T-helper 1 cell treated with Interleukin-12 subunit alpha and Interleukin-12 subunit beta and Interleukin-4 antibody, amounts not matched to agents 30 μg/mL and 1 μg/mL, for 36 hours (primary cell): ENCODE data around the gene ZC3H4.
"Not testable (repeated sequence)": the region's sequence is repeated elsewhere in the genome, so short reads cannot be mapped to it uniquely, and the experiment has no call there.

Experiments used
- H3K27ac Mint-ChIP-seq: one replicate; pipeline ENCODE4 v1.8.0; 2021; ENCODE audit warnings: mild to moderate bottlenecking, mixed read lengths
- H3K27me3 Mint-ChIP-seq: one replicate; pipeline ENCODE4 v1.8.0; 2021; ENCODE audit warnings: low read depth, mixed read lengths
- H3K36me3 Mint-ChIP-seq: one replicate; pipeline ENCODE4 v1.8.0; 2021; ENCODE audit warnings: low read depth, mixed read lengths
- H3K4me1 Mint-ChIP-seq: one replicate; pipeline ENCODE4 v1.8.0; 2021; ENCODE audit warnings: low read depth, mixed read lengths
- H3K4me3 Mint-ChIP-seq: one replicate; pipeline ENCODE4 v1.8.0; 2021; ENCODE audit warnings: mild to moderate bottlenecking, moderate library complexity, mixed read lengths
- H3K9me3 Mint-ChIP-seq: one replicate; pipeline ENCODE4 v1.8.0; 2021; ENCODE audit warnings: mixed read lengths

Gene ZC3H4

DNA sequence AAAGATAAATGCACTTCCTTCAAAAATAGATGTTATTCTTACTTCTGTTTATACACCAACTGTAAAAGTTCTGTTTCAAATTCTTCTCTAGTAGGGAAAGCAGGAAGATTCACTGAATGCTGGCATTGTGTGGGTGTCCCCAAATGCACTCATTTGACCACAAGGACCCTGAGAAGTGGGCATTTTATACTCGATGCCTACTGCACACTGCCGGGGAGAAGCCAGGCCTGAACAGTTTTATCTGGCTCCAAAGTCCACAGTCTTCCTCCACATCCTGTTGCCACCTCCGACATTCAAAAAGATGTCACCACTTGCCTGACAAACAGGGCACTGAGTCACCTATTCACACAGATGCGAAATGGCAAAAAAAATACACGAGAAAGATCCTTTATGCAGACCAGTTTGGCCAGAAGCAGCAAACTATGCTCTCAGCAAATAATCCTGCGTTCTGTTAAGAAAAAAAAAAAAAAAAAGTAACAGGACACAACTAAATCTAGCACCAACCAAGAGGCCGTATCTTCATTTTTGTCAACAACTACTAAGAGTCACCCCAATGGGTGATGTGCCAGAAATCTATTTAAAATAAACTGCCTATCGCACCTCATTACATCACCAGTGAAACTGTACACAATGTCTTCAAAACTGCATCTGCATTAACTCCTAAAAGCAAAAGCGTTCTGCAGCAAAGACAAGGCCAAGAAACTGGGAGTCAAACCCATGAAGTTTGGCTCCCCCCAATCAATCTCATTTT lies 6.2 kb downstream of the ZC3H4 start:
- Mint-ChIP-seq H3K36me3 (peaks cover 36% of the 10 kb centered on the region), H3K27me3 (no peaks in the 10 kb centered on the region), H3K4me1 (peaks cover 53% of the 10 kb centered on the region), H3K27ac (peak overlapping the region; percentile 96), H3K9me3 (no peaks in the 10 kb centered on the region), H3K4me3 (peak overlapping the region; percentile 62)

- H3K36me3 Mint-ChIP-seq = peaks cover 36% of the 10 kb centered on the region
- H3K27ac Mint-ChIP-seq = peak overlapping the region; percentile 96
- no peaks in the 10 kb centered on the region for H3K9me3 Mint-ChIP-seq
- H3K4me1 Mint-ChIP-seq = peaks cover 56% of the 10 kb centered on the region
- no peaks in the 10 kb centered on the region for H3K27me3 Mint-ChIP-seq
- peak overlapping the region; percentile 62 for H3K4me3 Mint-ChIP-seq
These were observed 6.8 kb downstream of the ZC3H4 start for GRCh38 chr19:47106821-47107201.

GRCh38 chr19:47105874-47106273 lies 7.7 kb downstream of the ZC3H4 start:
- peaks cover 56% of the 10 kb centered on the region for H3K4me1 Mint-ChIP-seq
- peak overlapping the region; percentile 96 for H3K27ac Mint-ChIP-seq
- H3K9me3 Mint-ChIP-seq = no peaks in the 10 kb centered on the region
- peaks cover 28% of the 10 kb centered on the region for H3K36me3 Mint-ChIP-seq
- no peaks in the 10 kb centered on the region for H3K27me3 Mint-ChIP-seq
- no peak overlapping the region for H3K4me3 Mint-ChIP-seq

GRCh38 chr19:47104680-47105079 lies 8.9 kb downstream of the ZC3H4 start:
- no peak overlapping the region for H3K27ac Mint-ChIP-seq
- no peaks in the 10 kb centered on the region for H3K9me3 Mint-ChIP-seq
- H3K36me3 Mint-ChIP-seq = peaks cover 19% of the 10 kb centered on the region
- no peak overlapping the region for H3K4me3 Mint-ChIP-seq
- no peaks in the 10 kb centered on the region for H3K27me3 Mint-ChIP-seq
- peaks cover 56% of the 10 kb centered on the region for H3K4me1 Mint-ChIP-seq

DNA sequence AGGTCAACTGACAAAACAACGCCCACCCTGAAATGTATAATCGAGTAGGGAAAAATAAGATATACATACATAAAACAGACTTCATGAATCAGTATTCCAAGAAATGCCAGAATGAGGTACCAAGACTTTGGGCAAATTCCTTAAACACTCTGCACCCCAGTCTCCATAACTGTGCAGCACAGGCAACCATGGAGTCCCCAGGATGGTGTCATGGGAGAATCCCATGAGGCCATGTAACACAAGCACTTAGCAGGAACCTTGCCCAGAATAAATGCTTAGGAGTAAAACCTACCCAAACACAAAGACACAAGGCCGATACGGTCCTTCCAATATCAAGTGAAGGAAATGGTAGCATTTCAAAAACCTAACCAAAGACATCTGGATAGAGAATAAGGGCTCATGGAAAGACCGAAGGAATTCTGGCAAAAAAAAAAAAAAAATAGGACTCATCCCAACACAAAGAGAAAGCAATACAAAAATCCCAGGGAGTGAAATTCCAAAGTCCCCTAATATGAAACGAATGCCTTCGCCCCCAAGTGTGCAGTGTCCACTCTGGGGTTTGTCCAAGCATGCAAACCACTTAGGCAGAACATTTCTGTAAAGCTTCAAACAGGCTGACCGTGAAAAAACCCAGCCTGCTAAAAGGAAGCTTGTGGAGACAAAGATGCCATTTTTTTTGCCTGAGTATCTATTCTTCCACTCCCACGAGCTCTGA lies 11.1 kb downstream of the ZC3H4 start:
- Mint-ChIP-seq H3K4me3 (no peak overlapping the region), H3K27ac (no peak overlapping the region), H3K27me3 (no peaks in the 10 kb centered on the region), H3K9me3 (no peaks in the 10 kb centered on the region), H3K4me1 (peaks cover 45% of the 10 kb centered on the region), H3K36me3 (peaks cover 14% of the 10 kb centered on the region)

DNA sequence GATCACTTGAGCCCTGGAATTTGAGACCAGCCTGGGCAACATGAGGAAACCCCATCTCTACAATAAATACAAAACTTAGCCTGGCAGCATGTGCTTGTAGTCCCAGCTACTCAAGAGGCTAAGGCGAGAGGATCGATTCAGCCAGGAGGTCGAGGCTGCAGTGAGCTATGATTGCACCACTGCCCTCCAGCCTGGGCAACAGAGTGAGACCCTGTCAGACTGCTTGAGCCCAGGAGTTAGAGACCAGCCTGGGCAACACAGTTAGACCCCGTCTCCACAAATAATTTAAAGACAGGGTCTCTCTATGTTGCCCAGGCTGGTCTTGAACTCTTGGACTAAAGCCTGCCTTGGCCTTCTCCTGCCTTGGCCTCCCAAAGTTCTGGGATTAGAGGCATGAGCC lies 12.5 kb downstream of the ZC3H4 start:
- H3K27ac Mint-ChIP-seq, H3K27me3 Mint-ChIP-seq, H3K9me3 Mint-ChIP-seq, H3K4me3 Mint-ChIP-seq: not testable (repeated sequence)
- peaks cover 18% of the 10 kb centered on the region for H3K36me3 Mint-ChIP-seq
- H3K4me1 Mint-ChIP-seq = peaks cover 44% of the 10 kb centered on the region

DNA sequence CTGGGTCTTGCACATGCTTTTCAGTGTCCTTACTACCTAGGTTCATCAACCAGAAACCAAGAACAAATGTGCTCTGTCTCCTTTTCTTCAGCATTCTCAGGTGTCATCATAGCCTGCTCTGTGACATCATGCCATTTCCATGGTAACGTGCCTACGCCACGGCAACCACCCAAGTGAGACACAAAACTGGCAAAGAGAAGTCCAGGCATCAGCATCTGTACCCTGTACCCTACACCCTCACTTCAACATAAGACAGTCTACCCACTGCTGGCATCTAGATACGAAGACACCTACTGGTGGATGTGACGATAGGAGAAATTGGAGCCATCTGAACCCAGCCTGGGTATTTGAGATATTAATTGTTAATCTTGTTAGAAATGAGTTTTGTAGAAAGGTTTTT lies 13.3 kb downstream of the ZC3H4 start:
- peaks cover 46% of the 10 kb centered on the region for H3K4me1 Mint-ChIP-seq
- peak overlapping the region; percentile 63 for H3K27ac Mint-ChIP-seq
- no peaks in the 10 kb centered on the region for H3K27me3 Mint-ChIP-seq
- H3K9me3 Mint-ChIP-seq = no peaks in the 10 kb centered on the region
- H3K4me3 Mint-ChIP-seq = no peak overlapping the region
- H3K36me3 Mint-ChIP-seq = peaks cover 14% of the 10 kb centered on the region

DNA sequence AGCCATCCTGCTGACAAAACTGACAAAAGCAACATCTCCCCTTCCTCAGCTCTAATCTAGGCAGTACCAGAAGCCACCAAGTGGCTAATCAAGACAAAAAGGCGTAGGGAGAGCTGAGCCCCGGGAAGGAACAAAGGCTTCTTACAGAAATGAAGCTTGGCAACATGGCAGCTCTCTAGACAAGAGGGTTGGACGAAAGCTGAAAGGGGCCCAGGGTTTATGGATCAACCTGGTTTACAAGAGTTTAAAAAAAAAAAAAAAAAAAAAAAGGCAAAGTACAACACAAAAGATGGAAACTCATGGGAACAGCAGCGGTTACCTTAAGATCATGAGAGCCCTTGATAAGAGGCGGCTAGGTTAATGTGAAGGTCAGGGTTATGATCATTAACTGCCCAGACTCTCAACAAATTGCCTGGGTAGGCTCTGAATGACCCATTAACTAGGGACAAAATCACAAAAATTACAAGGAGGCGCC lies 14.0 kb downstream of the ZC3H4 start:
- no peak overlapping the region for H3K4me3 Mint-ChIP-seq
- H3K27me3 Mint-ChIP-seq = no peaks in the 10 kb centered on the region
- H3K27ac Mint-ChIP-seq = no peak overlapping the region
- H3K9me3 Mint-ChIP-seq = no peaks in the 10 kb centered on the region
- H3K36me3 Mint-ChIP-seq = peaks cover 16% of the 10 kb centered on the region
- H3K4me1 Mint-ChIP-seq = peaks cover 51% of the 10 kb centered on the region

DNA sequence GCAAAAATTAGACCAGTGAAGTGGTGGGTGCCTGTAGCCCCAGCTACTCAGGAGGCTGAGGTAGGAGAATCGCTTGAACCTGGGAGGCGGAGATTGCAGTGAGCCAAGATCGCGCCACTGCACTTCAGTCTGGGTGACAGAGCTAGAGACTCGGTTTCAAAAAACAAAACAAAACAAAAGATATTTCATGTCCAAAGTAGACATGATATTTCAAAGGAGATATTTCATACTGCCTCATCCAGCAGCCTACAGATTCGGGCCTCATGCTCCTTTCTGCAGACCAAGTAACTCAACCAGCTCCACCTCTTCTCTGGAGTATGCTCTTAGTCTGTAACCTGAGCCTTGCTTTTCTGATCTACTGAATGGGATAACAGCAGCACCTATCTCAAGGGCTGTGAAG lies 15.0 kb downstream of the ZC3H4 start:
- Mint-ChIP-seq H3K27me3 (no peaks in the 10 kb centered on the region), H3K9me3 (no peaks in the 10 kb centered on the region), H3K36me3 (peaks cover 20% of the 10 kb centered on the region), H3K4me3 (no peak overlapping the region), H3K27ac (no peak overlapping the region), H3K4me1 (peaks cover 57% of the 10 kb centered on the region)

GRCh38 chr19:47097396-47098201 lies 16.0 kb downstream of the ZC3H4 start:
- H3K36me3 Mint-ChIP-seq = peaks cover 24% of the 10 kb centered on the region
- H3K4me1 Mint-ChIP-seq = peaks cover 57% of the 10 kb centered on the region
- no peak overlapping the region for H3K27ac Mint-ChIP-seq
- H3K9me3 Mint-ChIP-seq = no peaks in the 10 kb centered on the region
- no peaks in the 10 kb centered on the region for H3K27me3 Mint-ChIP-seq
- H3K4me3 Mint-ChIP-seq = no peak overlapping the region

DNA sequence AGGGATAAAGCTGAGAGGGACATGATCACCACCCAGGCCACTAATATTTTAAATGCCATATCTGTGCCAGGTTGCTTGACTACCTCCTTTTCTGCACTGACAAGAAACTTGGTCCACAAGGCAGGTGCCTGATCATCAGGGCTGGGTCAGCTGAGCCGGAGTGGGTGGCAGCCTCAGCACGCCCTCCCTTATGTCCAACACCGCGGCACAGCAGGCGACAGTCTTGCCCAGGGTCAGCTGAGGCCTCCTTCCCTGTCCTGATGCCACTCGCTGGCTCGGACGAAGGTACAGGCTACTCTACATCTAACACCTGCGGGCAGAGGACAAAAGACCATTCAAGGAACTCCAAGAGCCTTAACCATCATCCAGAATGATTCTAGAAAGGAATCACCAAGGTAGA lies 16.9 kb downstream of the ZC3H4 start:
- H3K27me3 Mint-ChIP-seq = no peaks in the 10 kb centered on the region
- no peaks in the 10 kb centered on the region for H3K9me3 Mint-ChIP-seq
- peaks cover 57% of the 10 kb centered on the region for H3K4me1 Mint-ChIP-seq
- no peak overlapping the region for H3K4me3 Mint-ChIP-seq
- H3K27ac Mint-ChIP-seq = peak overlapping the region; percentile 78
- H3K36me3 Mint-ChIP-seq = peaks cover 29% of the 10 kb centered on the region

- H3K27ac Mint-ChIP-seq = peak overlapping the region; percentile 97
- peaks cover 57% of the 10 kb centered on the region for H3K4me1 Mint-ChIP-seq
- H3K27me3 Mint-ChIP-seq = no peaks in the 10 kb centered on the region
- H3K4me3 Mint-ChIP-seq = peak overlapping the region; percentile 99
- no peaks in the 10 kb centered on the region for H3K9me3 Mint-ChIP-seq
- H3K36me3 Mint-ChIP-seq = peaks cover 32% of the 10 kb centered on the region
These were observed 17.4 kb downstream of the ZC3H4 start for GRCh38 chr19:47096100-47096704.

DNA sequence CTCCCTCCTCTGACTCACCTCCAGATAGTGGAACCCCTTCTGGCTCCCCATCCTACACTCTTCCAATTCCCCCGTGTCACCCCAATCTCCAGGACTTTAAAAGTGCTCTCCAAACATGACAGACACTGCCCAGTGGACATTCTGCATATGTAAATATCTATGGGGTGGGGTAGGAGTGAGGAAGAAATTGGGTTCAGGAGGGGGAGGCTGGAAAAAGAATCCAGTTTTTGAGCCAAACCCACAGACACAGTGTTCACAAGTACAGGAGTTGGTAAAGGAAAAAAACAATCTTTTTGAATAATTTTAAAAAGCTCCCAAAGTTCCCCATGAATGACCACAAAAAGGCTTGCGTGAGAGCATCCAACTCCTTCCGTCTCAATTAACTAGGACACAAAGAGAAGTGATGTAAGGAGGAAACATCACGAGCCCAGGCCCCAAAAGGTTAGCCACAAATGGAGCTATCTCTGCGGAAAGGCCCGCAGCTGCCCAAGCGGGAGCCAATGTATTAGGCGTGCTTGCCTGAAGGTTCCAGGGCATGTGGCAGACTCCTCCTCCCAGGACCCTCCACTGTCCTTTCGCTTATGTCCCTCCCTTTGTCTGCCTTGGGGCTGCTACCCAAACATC lies 18.0 kb downstream of the ZC3H4 start:
- H3K36me3 Mint-ChIP-seq = peaks cover 38% of the 10 kb centered on the region
- H3K4me1 Mint-ChIP-seq = peaks cover 62% of the 10 kb centered on the region
- H3K27me3 Mint-ChIP-seq = no peaks in the 10 kb centered on the region
- H3K4me3 Mint-ChIP-seq = peak overlapping the region; percentile 99
- no peaks in the 10 kb centered on the region for H3K9me3 Mint-ChIP-seq
- H3K27ac Mint-ChIP-seq = peak overlapping the region; percentile 97
